IPS DF 6.9 (cell line): ENCODE results near the gene SYT5.

ENCODE experiments used
- DNase-seq: peaks from one replicate; pipeline ENCODE4 v3.0.0-alpha.2; 2013; ENCODE audit warnings: low read depth, low spot score
- H3K27ac ChIP-seq: one replicate; pipeline ENCODE4 v1.5.1; 2013; ENCODE audit warnings: low read length, control low read depth
- H3K27me3 ChIP-seq: 2 replicates; pipeline ENCODE4 v1.6.1; 2013; ENCODE audit warnings: mild to moderate bottlenecking, low read length; ENCODE audit not compliant: control insufficient read depth, insufficient read depth
- H3K36me3 ChIP-seq: 2 replicates; pipeline ENCODE4 v1.6.1; 2013; ENCODE audit warnings: low read length; ENCODE audit not compliant: control insufficient read depth, insufficient read depth
- H3K4me1 ChIP-seq: 2 replicates; pipeline ENCODE4 v1.6.1; 2013; ENCODE audit warnings: low read length; ENCODE audit not compliant: control insufficient read depth, insufficient read depth
- H3K4me3 ChIP-seq: 2 replicates; pipeline ENCODE4 v1.5.1; 2013; ENCODE audit warnings: mild to moderate bottlenecking, low read length
- H3K9me3 ChIP-seq: 2 replicates; pipeline ENCODE4 v1.6.1; 2013; ENCODE audit warnings: low read length, inconsistent platforms; ENCODE audit not compliant: control insufficient read depth, insufficient read depth
- WGBS: extraction: QIAGEN DNeasy Blood & Tissue Kit; methylation state at CpG from one replicate; pipeline ENCODE4 v1.1.7; 2013; ENCODE audit warnings: mixed read lengths, missing lambda C conversion rate; ENCODE audit not compliant: insufficient read length, insufficient coverage; 5-methylcytosine and 5-hydroxymethylcytosine counted together

SYT5 gene

GRCh38 chr19:55179606-55180484 lies at the start of gene SYT5:
TSS of gene SYT5 (minus strand) at chr19:55180289. CDS start at chr19:55179041, 1,248 bp downstream.
- H3K4me3 ChIP-seq, result peak within 1 kb of the TSS; percentile 46; the same call in 1 of the 2 replicates
- H3K9me3 ChIP-seq, result no peaks in the 10 kb centered on the region
- H3K4me1 ChIP-seq, result no peaks in the 10 kb centered on the region
- H3K36me3 ChIP-seq, result no peaks in the 10 kb centered on the region
- no peak within 1 kb of the TSS for H3K27ac ChIP-seq
- no CpG with 5 or more reads among the region's 68 CpGs for WGBS
- H3K27me3 ChIP-seq, result peaks cover 4% of the 10 kb centered on the region; the same call in 1 of the 2 replicates
- no peak for DNase-seq

DNA sequence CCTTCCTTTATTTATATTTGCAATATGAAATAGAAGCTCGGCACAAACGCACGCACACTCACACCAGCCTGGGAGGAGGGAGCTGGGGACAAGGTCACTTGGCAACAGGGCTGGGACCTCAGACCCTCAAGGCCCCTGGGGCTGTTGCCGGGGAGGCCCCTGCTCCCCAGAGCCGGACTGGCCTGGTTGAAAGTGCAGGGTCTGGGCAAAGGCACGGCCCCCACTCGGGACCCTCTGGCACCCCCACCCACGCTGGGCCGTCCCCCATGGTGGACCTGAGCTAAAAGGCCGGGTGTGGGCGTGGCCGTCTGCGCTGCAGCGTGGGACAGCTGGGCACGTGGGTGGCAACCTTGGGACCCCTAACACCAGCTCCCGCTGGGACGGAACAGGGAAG lies 49.7 kb upstream of the SYT5 start:
- Histone ChIP-seq H3K27me3 (no peaks in the 10 kb centered on the region), H3K4me1 (no peaks in the 10 kb centered on the region), H3K4me3 (no peak overlapping the region), H3K27ac (no peak overlapping the region), H3K36me3 (peaks cover 15% of the 10 kb centered on the region), H3K9me3 (no peaks in the 10 kb centered on the region)
- DNase-seq, result no peak
- no CpG with 5 or more reads among the region's 17 CpGs for WGBS

DNA sequence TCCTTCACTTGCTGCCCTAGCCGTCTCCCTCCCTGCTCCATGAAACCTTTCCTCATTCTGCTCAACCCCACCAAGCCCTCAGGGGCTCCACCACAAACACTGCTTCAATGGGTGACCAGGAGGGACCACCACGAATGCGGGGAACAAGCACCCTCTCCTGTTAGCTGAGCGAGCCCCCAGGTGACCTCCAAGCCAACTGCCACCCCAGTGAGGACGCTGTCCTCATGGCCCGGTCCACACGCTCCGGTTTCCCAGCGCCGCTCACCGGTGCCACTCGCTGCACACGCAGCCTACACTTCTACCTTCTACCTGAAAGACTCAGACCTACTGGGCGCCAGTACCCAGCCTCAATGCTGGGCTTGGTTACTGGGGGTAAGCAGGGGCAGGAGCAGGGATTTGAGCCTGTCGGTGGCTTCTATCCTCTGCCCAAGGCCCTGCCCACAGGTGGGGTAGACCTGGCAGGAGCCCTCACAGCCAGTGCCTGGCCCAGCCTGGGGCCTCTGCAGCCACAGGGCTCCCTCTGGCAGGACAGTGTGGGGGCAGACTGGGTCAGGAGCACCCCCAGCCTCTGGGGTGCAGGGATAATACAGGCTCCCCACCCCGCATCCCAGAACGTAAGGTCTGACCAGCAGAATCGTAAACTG lies 49.2 kb upstream of the SYT5 start:
- Histone ChIP-seq H3K27me3 (no peaks in the 10 kb centered on the region), H3K4me3 (no peak overlapping the region), H3K4me1 (no peaks in the 10 kb centered on the region), H3K9me3 (no peaks in the 10 kb centered on the region), H3K36me3 (peaks cover 15% of the 10 kb centered on the region), H3K27ac (no peak overlapping the region)
- WGBS, result no CpG with 5 or more reads among the region's 18 CpGs
- DNase-seq, result no peak

GRCh38 chr19:55228403-55229031 lies 48.4 kb upstream of the SYT5 start, which contains the start of gene TMEM86B:
TSS of gene TMEM86B (minus strand) at chr19:55228763. CDS start at chr19:55228741, 22 bp downstream.
- Histone ChIP-seq H3K9me3 (no peaks in the 10 kb centered on the region), H3K36me3 (peaks cover 15% of the 10 kb centered on the region), H3K27me3 (no peaks in the 10 kb centered on the region), H3K27ac (no peak within 1 kb of the TSS), H3K4me1 (no peaks in the 10 kb centered on the region), H3K4me3 (no peak within 1 kb of the TSS; the same call in 1 of the 2 replicates)
- WGBS, result no CpG with 5 or more reads among the region's 12 CpGs
- DNase-seq, result no peak

DNA sequence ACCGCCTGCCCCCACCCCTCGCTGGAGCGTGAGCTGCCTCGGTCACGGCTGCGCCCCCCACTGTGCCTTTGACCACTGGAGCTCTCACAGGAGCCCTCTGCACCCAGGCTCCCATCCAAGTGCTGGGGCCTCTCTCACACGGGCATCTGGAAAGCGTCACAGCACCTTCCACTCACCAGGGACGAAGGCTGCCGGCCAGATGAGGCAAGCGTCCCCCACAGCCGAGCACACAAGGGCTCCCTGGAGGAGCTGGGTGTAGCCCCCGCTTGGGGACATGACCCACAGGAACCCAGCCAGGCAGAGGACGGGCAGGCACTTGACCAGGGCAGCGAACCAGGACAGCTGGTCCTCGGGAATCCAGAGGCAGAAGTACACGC lies 47.9 kb upstream of the SYT5 start:
- Histone ChIP-seq H3K36me3 (peaks cover 15% of the 10 kb centered on the region), H3K4me1 (no peaks in the 10 kb centered on the region), H3K9me3 (no peaks in the 10 kb centered on the region), H3K27me3 (no peaks in the 10 kb centered on the region), H3K4me3 (no peak overlapping the region), H3K27ac (no peak overlapping the region)
- no peak for DNase-seq
- no CpG with 5 or more reads among the region's 17 CpGs for WGBS

- Histone ChIP-seq H3K27me3 (no peaks in the 10 kb centered on the region), H3K9me3 (no peaks in the 10 kb centered on the region), H3K4me3 (no peak overlapping the region), H3K36me3 (peaks cover 14% of the 10 kb centered on the region), H3K27ac (no peak overlapping the region), H3K4me1 (no peaks in the 10 kb centered on the region)
- DNase-seq, result no peak
- whole genome bisulfite sequencing, result no CpG with 5 or more reads among the region's 25 CpGs
Measured at GRCh38 chr19:55227241-55228014, 47.3 kb upstream of the SYT5 start.

DNA sequence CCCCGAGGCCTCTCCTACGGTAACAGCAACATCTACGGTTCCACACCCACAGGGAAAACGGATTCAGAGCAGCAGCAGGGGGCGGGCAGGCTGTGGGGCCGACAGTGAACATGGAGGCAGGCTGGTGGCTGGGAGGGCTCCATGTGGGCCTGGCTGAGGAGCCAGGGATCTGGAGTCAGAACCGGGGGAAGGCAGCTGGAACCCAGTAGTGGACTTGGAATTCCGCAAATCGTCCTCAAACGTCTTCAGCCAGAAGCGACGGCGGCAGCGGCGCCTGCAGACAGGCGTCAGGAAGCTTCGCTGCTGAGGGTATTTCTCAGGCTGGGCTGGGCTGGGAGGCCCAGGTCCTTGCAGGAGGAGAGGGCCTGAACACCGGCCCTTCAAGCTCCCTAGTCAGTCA lies 46.7 kb upstream of the SYT5 start:
- Histone ChIP-seq H3K27ac (no peak overlapping the region), H3K27me3 (no peaks in the 10 kb centered on the region), H3K4me1 (no peaks in the 10 kb centered on the region), H3K36me3 (peaks cover 8% of the 10 kb centered on the region), H3K4me3 (no peak overlapping the region), H3K9me3 (no peaks in the 10 kb centered on the region)
- no CpG with 5 or more reads among the region's 18 CpGs for WGBS
- DNase-seq, result no peak

DNA sequence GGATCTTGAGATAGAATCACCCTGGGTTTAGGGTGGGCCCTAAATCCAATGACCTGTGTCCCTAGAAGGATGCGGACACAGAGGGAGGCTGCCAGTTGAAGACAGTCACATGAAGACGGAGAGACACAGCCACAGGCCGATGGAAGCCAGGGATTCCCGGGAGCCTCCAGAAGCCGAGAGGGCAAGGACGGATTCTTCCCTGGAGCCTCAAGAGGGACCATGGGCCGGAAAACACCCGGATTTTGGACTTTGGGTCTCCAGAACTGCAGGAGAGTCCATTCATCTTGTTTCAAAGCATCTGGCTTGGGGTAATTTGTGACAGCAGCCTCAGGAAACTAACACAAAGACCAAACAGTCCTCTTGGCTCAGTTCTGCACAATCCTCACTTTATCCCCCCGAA lies 46.2 kb upstream of the SYT5 start:
- no CpG with 5 or more reads among the region's 9 CpGs for WGBS
- Histone ChIP-seq H3K9me3 (no peaks in the 10 kb centered on the region), H3K27ac (no peak overlapping the region), H3K4me1 (no peaks in the 10 kb centered on the region), H3K4me3 (no peak overlapping the region), H3K36me3 (peaks cover 7% of the 10 kb centered on the region), H3K27me3 (no peaks in the 10 kb centered on the region)
- no peak for DNase-seq

GRCh38 chr19:55225415-55225958 lies 45.4 kb upstream of the SYT5 start:
- Histone ChIP-seq H3K27me3 (no peaks in the 10 kb centered on the region), H3K9me3 (no peaks in the 10 kb centered on the region), H3K27ac (no peak overlapping the region), H3K4me1 (no peaks in the 10 kb centered on the region), H3K4me3 (no peak overlapping the region), H3K36me3 (peaks cover 4% of the 10 kb centered on the region; the same call in 1 of the 2 replicates)
- no CpG with 5 or more reads among the region's 7 CpGs for WGBS
- DNase-seq, result no peak
